A549 (cell line): ENCODE results near the gene ADGRG1. TPM values are rescaled to one million over a fixed set of nuclear protein-coding genes. Genes with fewer than 3 reads are reported as not detected.

Source experiments
- ATAC-seq, 2 experiments: fragments of 200-7000 bp in 1 of 2; fragments of >200 bp in 1 of 2; cut with Nextera tagmentation in 1 of 2; cut with Tn5 transposase in 1 of 2; 3 replicates each; pipeline versions ENCODE4 v1.8.0 to v1.9.1; 2018 to 2020; ENCODE audit warnings: mild to moderate bottlenecking in 1 of 2, moderate library complexity in 1 of 2
- CTCF ChIA-PET: fragments of 300-600 bp; sonication (Branson Sonifier 250); formaldehyde crosslinking; extraction: SDS; loops from one replicate; lab custom pipeline; 2021; ENCODE audit warnings: antibody characterized with exemption, inconsistent platforms; lab: Yijun Ruan, JAX
- POLR2A ChIA-PET: fragments of 350-600 bp; formaldehyde crosslinking; extraction: SDS; loops from one replicate; lab custom pipeline; 2021; ENCODE audit warnings: antibody characterized with exemption, inconsistent platforms; lab: Yijun Ruan, JAX
- DNase-seq, 2 experiments: peaks; one replicate each; pipeline versions ENCODE4 v3.0.0 to v3.0.0-alpha.2; 2011 to 2016; ENCODE audit warnings: low read depth in 1 of 2, low spot score in 1 of 2
- FAIRE-seq: peaks from 2 replicates; lab custom pipeline; 2011; peaks lifted over from hg19 to GRCh38; lab: Jason Lieb, UNC
- H3K27ac ChIP-seq, 2 experiments: fragments of >200 bp; sonication (Bioruptor Twin); formaldehyde crosslinking; 3 replicates each; pipeline ENCODE4 v1.5.1; 2016 to 2017
- H3K4me1 ChIP-seq: fragments of >200 bp; sonication (Bioruptor Twin); formaldehyde crosslinking; 3 replicates; pipeline ENCODE4 v1.6.1; 2016
- H3K4me2 ChIP-seq: fragments of >200 bp; sonication (Bioruptor Twin); formaldehyde crosslinking; 3 replicates; pipeline ENCODE4 v1.6.1; 2016
- H3K4me3 ChIP-seq: fragments of >200 bp; sonication (Bioruptor Twin); formaldehyde crosslinking; 3 replicates; pipeline ENCODE4 v1.5.1; 2016
- H3K9me3 ChIP-seq: fragments of >200 bp; sonication (Bioruptor Twin); formaldehyde crosslinking; 3 replicates; pipeline ENCODE4 v1.6.1; 2016
- BHLHE40 ChIP-seq: IDR thresholded peaks from 2 replicates; pipeline ENCODE4 v1.6.1; 2012; ENCODE audit warnings: low read depth, low read length, inconsistent platforms
- EP300 ChIP-seq, 2 experiments: fragments of >200 bp; sonication (Bioruptor Twin); formaldehyde crosslinking; IDR thresholded peaks; 2 replicates in 1 of 2; 3 replicates in 1 of 2; pipeline ENCODE4 v1.6.1; 2016 to 2017
- ESRRA ChIP-seq: fragments of 150-350 bp; IDR thresholded peaks from 2 replicates; pipeline ENCODE4 v1.6.1; 2014; ENCODE audit warnings: mild to moderate bottlenecking, low read length, borderline replicate concordance
- FOSL2 ChIP-seq, 2 experiments: fragments of 450-650 bp in 1 of 2; fragments of >200 bp in 1 of 2; sonication (Bioruptor Twin) in 1 of 2; formaldehyde crosslinking; IDR thresholded peaks; 2 replicates each; pipeline versions ENCODE4 v1.5.0 to v1.6.1; 2016 to 2020; ENCODE audit warnings: mild to moderate bottlenecking in 1 of 2, moderate library complexity in 1 of 2
- GATA3 ChIP-seq: IDR thresholded peaks from 2 replicates; pipeline ENCODE4 v1.6.1; 2012; ENCODE audit warnings: borderline replicate concordance
- HEYL ChIP-seq: fragments of 250-450 bp; sonication (Bioruptor Pico); IDR thresholded peaks from 2 replicates; pipeline ENCODE4 v1.8.0; 2021; ENCODE audit warnings: mild to moderate bottlenecking, moderate library complexity
- JUN ChIP-seq, 2 experiments: fragments of >200 bp; sonication (Bioruptor Twin); formaldehyde crosslinking; IDR thresholded peaks; 2 replicates in 1 of 2; 3 replicates in 1 of 2; pipeline ENCODE4 v1.6.1; 2016 to 2017
- KDM1A ChIP-seq: fragments of 200-600 bp; sonication (generic); IDR thresholded peaks from 2 replicates; pipeline ENCODE4 v1.6.1; 2016; ENCODE audit warnings: low read depth, mild to moderate bottlenecking
- KDM5A ChIP-seq: fragments of 200-600 bp; sonication (generic); IDR thresholded peaks from 2 replicates; pipeline ENCODE4 v1.6.1; 2016; ENCODE audit warnings: antibody characterized with exemption, mild to moderate bottlenecking
- MYC ChIP-seq: IDR thresholded peaks from 2 replicates; pipeline ENCODE4 v1.6.1; 2012; ENCODE audit warnings: mild to moderate bottlenecking, inconsistent platforms, low read length, improper control_type of control experiment, borderline replicate concordance
- NFE2L2 ChIP-seq: fragments of 150-350 bp; conservative IDR thresholded peaks from 2 replicates; pipeline ENCODE4 v1.6.1; 2014; ENCODE audit warnings: low read length
- PHF8 ChIP-seq: fragments of 200-600 bp; sonication (generic); IDR thresholded peaks from 2 replicates; pipeline ENCODE4 v1.6.1; 2016; ENCODE audit warnings: low read depth, mild to moderate bottlenecking, antibody characterized with exemption, moderate library complexity, borderline replicate concordance
- SMC3 ChIP-seq: fragments of >200 bp; sonication (Bioruptor Twin); formaldehyde crosslinking; IDR thresholded peaks from 3 replicates; pipeline ENCODE4 v1.6.1; 2018; ENCODE audit warnings: inconsistent platforms
- SREBF2 ChIP-seq: fragments of 450-650 bp; IDR thresholded peaks from 2 replicates; pipeline ENCODE4 v1.6.1; 2014; ENCODE audit warnings: mild to moderate bottlenecking, moderate library complexity
- ZFP36 ChIP-seq: fragments of 450-650 bp; IDR thresholded peaks from 2 replicates; pipeline ENCODE4 v1.6.1; 2014; ENCODE audit warnings: borderline replicate concordance; ENCODE audit not compliant: partially characterized antibody
- ZNF302 ChIP-seq: fragments of 250-450 bp; sonication (Bioruptor Pico); IDR thresholded peaks from 2 replicates; pipeline ENCODE4 v1.9.0; 2021; ENCODE audit warnings: inconsistent platforms, mild to moderate bottlenecking, moderate library complexity
- WGBS: methylation state at CpG from one replicate; pipeline ENCODE4 v1.1.6; 2017; ENCODE audit errors: missing lambda C conversion rate; 5-methylcytosine and 5-hydroxymethylcytosine counted together
- polyA plus RNA-seq, 4 experiments: library from polyadenylated mRNA; depleted of rRNA in 3 of 4; stranded (reverse); fragments of >200 nt; fragmentation: RNase III in 1 of 4; extraction: RNeasy Plus Mini Kit Qiagen cat#74134 plus additional on column Dnase treatment in 1 of 4; gene quantifications; 2 replicates in 3 of 4; 3 replicates in 1 of 4; pipeline ENCODE4 v1.2.3, GENCODE V29; 2011 to 2017
- TF ChIP-seq, protein P1 (sequence below): fragments of 450-650 bp; IDR thresholded peaks from 2 replicates; pipeline ENCODE4 v1.6.1; 2014; ENCODE audit warnings: antibody characterized with exemption
- TF ChIP-seq, protein P2 (sequence below): fragments of 250-450 bp; sonication (Bioruptor Pico); IDR thresholded peaks from 2 replicates; pipeline ENCODE4 v1.5.0; 2020; ENCODE audit warnings: low read depth, mild to moderate bottlenecking, moderate library complexity

Gene ADGRG1
- polyA plus RNA-seq, 2 of the 4 experiments (the other 2 are of a cell fraction): 28.3 to 142 TPM

DNA sequence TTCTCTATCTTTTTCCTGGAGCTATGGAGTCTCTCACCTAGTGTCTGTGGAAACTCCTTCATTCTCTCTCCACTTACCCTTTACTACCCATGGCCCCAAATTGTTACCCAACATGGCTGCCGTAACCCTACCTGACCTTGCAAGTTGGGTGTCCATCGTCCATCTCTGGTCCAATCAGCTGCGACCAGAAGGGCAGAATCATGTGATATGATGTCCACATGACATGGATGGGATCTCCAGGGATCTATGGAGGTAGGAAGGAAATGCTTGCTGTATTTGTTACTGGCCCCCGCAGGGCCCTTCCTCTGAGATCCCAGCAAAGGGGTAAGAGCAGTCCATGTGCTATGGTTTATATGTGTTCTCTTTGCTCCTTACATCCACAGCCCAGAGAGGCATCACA is 58.1 kb downstream of the ADGRG1 start:
- Histone ChIP-seq H3K27ac (no peak overlapping the region), H3K4me2 (no peak overlapping the region), H3K9me3 (no peaks in the 10 kb centered on the region), H3K4me1 (peaks cover 12% of the 10 kb centered on the region), H3K4me3 (no peak overlapping the region)
- no peak for ATAC-seq
- peak in 1 of 2 experiments; percentile 70 for DNase-seq
- FAIRE-seq: no peak
- POLR2A ChIA-PET: no interaction called here
- WGBS: 64% methylated on average over 4 of the region's 4 CpGs
- CTCF ChIA-PET: interaction anchor here (0.6 to 2.3 kb wide), 6 partner anchors 15 to 386 kb away, joined by 3 to 6 read pairs (median 3); no protein-coding TSS in a partner anchor
- TF ChIP-seq ZNF302 (CRISPR knock-in tag): no peak
- TF ChIP-seq, protein P1, sequence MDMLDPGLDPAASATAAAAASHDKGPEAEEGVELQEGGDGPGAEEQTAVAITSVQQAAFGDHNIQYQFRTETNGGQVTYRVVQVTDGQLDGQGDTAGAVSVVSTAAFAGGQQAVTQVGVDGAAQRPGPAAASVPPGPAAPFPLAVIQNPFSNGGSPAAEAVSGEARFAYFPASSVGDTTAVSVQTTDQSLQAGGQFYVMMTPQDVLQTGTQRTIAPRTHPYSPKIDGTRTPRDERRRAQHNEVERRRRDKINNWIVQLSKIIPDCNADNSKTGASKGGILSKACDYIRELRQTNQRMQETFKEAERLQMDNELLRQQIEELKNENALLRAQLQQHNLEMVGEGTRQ: peak; percentile 45; the same call in 1 of the 2 replicates

DNA sequence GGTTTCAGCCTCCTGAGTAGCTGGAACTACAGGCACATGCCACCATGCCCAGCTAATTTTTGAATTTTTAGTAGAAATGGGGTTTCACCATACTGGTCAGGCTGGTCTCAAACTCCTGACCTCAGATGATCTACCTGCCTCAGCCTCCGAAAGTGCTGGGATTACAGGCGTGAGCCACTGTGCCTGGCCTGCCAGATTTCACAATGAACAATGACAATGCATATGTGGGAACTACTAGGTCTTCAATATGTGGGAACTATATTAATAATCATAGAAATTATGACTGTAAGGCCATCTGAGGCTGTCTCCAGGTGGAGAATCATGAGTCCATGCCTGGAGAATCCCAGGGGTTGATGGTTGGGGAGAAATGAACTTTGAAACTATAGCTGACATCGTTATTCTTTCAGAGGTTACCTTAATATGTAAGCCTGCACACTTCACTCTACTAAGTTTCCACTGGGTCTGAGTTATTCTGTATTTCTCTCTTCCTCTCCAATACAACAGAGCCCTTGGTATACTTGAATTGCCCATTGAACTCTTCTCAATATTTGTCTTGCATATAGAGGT is 59.0 kb downstream of the ADGRG1 start:
- Histone ChIP-seq H3K9me3 (no peaks in the 10 kb centered on the region), H3K27ac (no peak overlapping the region), H3K4me2 (no peak overlapping the region), H3K4me3 (no peak overlapping the region), H3K4me1 (peaks cover 12% of the 10 kb centered on the region)
- ATAC-seq (no peak), FAIRE-seq (no peak), DNase-seq (no peak)
- 61% methylated on average over 3 of the region's 3 CpGs for WGBS
- TF ChIP-seq KDM5A: no peak
- TF ChIP-seq NFE2L2: no peak
- no peak for TF ChIP-seq EP300 (IDR thresholded peaks at IDR 0.05)
- TF ChIP-seq, protein P2, sequence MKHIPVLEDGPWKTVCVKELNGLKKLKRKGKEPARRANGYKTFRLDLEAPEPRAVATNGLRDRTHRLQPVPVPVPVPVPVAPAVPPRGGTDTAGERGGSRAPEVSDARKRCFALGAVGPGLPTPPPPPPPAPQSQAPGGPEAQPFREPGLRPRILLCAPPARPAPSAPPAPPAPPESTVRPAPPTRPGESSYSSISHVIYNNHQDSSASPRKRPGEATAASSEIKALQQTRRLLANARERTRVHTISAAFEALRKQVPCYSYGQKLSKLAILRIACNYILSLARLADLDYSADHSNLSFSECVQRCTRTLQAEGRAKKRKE (CRISPR knock-in tag): no peak
- TF ChIP-seq ZFP36: no peak
- no peak for TF ChIP-seq ZNF302 (CRISPR knock-in tag)
- no peak for TF ChIP-seq JUN (IDR thresholded peaks at IDR 0.05)
- no peak for TF ChIP-seq GATA3
- ChIA-PET POLR2A (no interaction called here), CTCF (interaction anchor here (1.0 to 2.3 kb wide), 3 partner anchors 38 to 387 kb away, joined by 3 to 6 read pairs (median 3); no protein-coding TSS in a partner anchor)

DNA sequence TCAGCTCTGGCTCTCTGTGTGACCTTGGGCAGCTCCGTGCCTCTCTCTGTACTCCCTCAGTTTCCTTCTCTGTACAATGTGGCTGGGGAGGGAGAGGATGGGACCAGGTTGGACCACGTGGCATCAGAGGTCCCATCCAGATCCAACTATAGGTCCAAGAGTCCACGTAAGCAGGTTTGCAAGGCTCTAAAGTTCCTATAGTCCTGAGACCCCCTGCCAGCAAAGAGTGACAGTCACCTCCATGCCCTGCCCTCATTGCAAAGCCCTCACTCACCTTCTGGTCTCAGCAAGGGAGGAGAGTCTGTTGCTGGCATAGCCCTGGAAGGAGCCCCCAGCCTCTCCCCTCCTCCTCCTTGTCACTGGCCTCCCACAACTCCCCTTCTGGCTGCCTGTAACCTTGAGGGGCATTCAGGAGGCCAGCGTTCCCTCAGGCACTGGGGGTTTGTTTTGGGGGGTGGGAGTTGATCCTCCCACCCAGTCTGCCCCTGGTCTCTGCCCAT is 60.1 kb downstream of the ADGRG1 start:
- Histone ChIP-seq H3K9me3 (no peaks in the 10 kb centered on the region), H3K27ac (peak overlapping the region in 1 of 2 experiments; percentile 54; a peak in 1 of 6 replicates), H3K4me2 (peak overlapping the region; percentile 25; the same call in 1 of the 3 replicates), H3K4me1 (peaks cover 12% of the 10 kb centered on the region)
- WGBS: 81% methylated on average over 3 of the region's 4 CpGs
- DNase-seq: no peak
- CTCF ChIA-PET: interaction anchor here (1.3 to 2.0 kb wide), 3 partner anchors 7 to 113 kb away, joined by 3 to 5 read pairs (median 4); no protein-coding TSS in a partner anchor
- TF ChIP-seq MYC (no peak), EP300 (IDR thresholded peaks at IDR 0.05) (no peak), BHLHE40 (no peak), SREBF2 (no peak), ESRRA (no peak), PHF8 (no peak), NFE2L2 (no peak), JUN (IDR thresholded peaks at IDR 0.05) (no peak)
- TF ChIP-seq, all 56 proteins: peak for 0
- no peak overlapping the region for H3K4me3 ChIP-seq
- FAIRE-seq (no peak), ATAC-seq (no peak)
- POLR2A ChIA-PET: no interaction called here

DNA sequence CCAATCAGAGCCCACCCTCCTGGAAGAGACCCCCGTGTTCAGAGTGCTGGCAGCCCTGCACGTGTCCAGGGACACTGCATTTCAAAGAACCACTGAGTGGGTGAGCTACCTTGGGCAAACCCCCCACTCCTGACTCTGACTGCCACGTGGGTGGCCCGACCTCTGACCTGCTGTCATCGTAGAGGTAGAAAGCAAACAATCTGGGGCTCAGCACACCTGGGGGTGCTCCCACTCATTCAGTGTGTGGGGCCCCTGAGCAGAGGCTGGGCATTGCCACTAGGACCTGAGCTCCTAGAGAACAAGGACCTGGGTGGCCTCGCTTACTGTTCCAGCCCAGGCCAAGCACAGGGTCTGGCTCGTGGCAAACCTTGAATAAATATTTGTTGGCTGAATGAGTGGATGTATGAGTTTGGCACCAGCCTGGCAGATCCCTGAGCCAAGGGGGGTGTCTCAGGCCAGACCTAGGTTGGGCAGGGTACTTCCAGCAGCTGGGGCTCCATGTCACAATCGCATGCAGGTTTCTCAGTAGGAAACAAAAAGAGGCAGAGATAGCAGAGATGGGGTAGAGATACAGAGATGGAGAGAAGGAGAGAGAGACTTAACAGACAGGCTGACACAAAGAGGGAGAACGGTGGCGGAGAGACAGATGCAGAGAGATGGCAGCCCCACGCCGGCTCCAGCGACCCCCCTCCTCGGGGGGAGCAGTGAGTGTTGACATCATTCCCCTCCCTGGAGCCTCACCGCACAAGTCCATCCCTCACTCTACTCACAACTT is 60.7 kb downstream of the ADGRG1 start:
- ChIA-PET CTCF (interaction anchor here (1.2 to 2.0 kb wide), 6 partner anchors 8 to 114 kb away, joined by 3 to 5 read pairs (median 3); no protein-coding TSS in a partner anchor), POLR2A (no interaction called here)
- no peak for DNase-seq
- no peak for FAIRE-seq
- H3K4me2 ChIP-seq: peak overlapping the region; percentile 25; the same call in 1 of the 3 replicates
- 56% methylated on average over 12 of the region's 15 CpGs for WGBS
- peak overlapping the region; percentile 4 to 54; a peak in 1 of 6 replicates for H3K27ac ChIP-seq
- no peaks in the 10 kb centered on the region for H3K9me3 ChIP-seq
- no peak overlapping the region for H3K4me3 ChIP-seq
- TF ChIP-seq HEYL (no peak), PHF8 (no peak), ESRRA (no peak), FOSL2 (IDR thresholded peaks at IDR 0.05) (no peak), FOSL2 (CRISPR knock-in tag; IDR thresholded peaks at IDR 0.05) (no peak), KDM1A (no peak), SMC3 (no peak)
- peaks cover 12% of the 10 kb centered on the region for H3K4me1 ChIP-seq
- ATAC-seq: peak in 1 of 2 experiments; percentile 38; a peak in 3 of 6 replicates
